AG09309 (cell line): ENCODE data around the gene ULK2.
"Not testable (repeated sequence)": the region's sequence is repeated elsewhere in the genome, so short reads cannot be mapped to it uniquely, and the experiment has no call there.

Experiments
- DNase-seq: peaks from one replicate; pipeline ENCODE4 v3.0.0-alpha.2; 2010; ENCODE audit warnings: low read depth
- H3K4me3 ChIP-seq: 2 replicates; pipeline ENCODE4 v1.5.1; 2011; ENCODE audit warnings: mild to moderate bottlenecking, low read depth, low read length, moderate library complexity; ENCODE audit not compliant: control insufficient read depth
- CTCF ChIP-seq: IDR thresholded peaks from 2 replicates; pipeline ENCODE4 v1.5.1; 2011; ENCODE audit warnings: mild to moderate bottlenecking, low read depth, low read length, inconsistent platforms; ENCODE audit not compliant: insufficient read depth, control insufficient read depth; ENCODE audit errors: missing control alignments

The ULK2 gene

GRCh38 chr17:19868079-19868395, 301 bp upstream of the ULK2 start:
- H3K4me3 ChIP-seq, result peak overlapping the region; percentile 75
- TF ChIP-seq CTCF, result no peak
- DNase-seq, result no peak

DNA sequence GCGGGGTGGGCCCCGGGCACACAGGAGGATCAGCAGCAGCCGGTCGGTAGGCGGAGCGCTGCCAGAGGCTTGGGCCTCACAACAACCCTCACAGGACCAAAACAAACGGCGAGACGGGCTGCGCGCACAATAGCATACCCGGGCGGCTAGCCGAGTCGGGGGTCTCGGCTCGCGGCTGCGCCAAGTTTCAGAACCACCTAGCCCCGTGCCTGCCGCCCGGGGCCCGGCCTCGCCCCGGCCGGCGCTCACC, 732 bp downstream of the ULK2 start:
- DNase-seq, result peak; percentile 17
- peak; percentile 48 for TF ChIP-seq CTCF
- peak overlapping the region; percentile 75 for H3K4me3 ChIP-seq

- TF ChIP-seq CTCF, result no peak
- H3K4me3 ChIP-seq, result no peak overlapping the region
- DNase-seq, result no peak
These were observed 2.7 kb downstream of the ULK2 start for GRCh38 chr17:19865021-19865420.

DNA sequence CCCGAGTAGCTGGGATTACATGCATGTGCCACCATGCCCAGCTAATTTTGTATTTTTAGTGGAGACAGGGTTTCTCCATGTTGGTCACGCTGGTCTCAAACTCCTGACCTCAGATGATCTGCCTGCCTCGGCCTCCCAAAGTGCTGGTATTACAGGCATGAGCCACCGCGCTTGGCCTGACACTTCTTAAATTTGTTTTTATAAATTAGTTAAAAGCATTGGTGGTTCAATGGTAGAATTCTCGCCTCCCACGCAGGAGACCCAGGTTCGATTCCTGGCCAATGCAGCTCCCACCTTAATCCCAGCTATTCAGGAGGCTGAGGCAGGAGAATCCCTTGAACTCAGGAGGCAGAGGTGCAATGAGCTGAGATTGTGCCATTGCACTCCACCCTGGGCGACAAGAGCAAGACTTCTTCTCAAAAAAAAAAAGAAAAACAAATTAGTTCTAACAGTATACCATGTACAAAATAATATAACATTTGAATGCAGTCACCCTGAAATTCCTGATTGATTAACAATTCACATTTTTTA, 7.0 kb downstream of the ULK2 start:
- not testable (repeated sequence) for DNase-seq, H3K4me3 ChIP-seq

- no peak for DNase-seq
- no peak overlapping the region for H3K4me3 ChIP-seq
- no peak for TF ChIP-seq CTCF
These were observed 10.1 kb downstream of the ULK2 start for GRCh38 chr17:19857640-19858039.

DNA sequence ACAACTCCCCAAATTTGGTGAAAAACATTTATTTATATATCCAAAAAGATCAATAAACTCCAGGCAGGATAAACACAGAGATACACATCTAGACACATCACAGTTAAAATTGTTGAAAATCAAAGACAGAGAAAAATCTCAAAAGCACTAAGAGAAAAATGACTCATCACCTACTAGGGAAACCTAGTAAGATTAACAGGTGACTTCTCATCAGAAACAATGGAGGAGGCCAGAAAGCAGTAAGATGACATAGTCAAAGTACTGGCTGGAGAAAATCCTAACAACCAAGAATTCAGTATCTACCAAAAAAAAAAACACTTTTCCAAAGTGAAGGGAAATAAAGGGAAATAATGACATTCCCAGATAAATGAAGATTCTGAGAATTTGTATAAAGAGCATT, 33.8 kb downstream of the ULK2 start:
- no peak for DNase-seq
- H3K4me3 ChIP-seq, result no peak overlapping the region
- no peak for TF ChIP-seq CTCF

DNA sequence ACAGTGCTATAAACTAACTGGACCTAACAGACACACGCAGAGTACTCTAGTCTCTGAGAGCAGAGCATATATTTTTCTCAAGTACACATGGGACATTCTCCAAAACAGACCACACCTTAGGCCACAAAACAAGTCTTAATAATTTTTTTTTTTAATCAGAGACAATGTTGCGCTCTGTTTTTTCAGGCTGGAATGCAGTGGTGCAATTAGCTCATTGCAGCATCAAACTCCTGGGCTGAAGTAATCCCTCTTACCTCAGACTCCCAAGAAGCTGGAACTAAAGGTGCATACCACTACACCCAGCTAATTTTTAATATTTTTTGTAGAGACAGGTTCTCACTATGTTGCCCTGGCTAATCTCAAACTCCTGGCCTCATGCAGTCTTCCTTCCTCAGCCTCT, 37.7 kb downstream of the ULK2 start:
- TF ChIP-seq CTCF, result no peak
- H3K4me3 ChIP-seq, result no peak overlapping the region
- no peak for DNase-seq
